Measurements from ENCODE around the gene KCNF1.

Gene KCNF1

GRCh38 chr2:10934308-10934978, 22.7 kb downstream of the KCNF1 start:
- H3K9me3 Mint-ChIP-seq, result peaks cover 6% of the 10 kb centered on the region
- ATAC-seq (no peak), DNase-seq (ENCODE audit: low spot score in 2 of 2) (no peak)
- no peak overlapping the region for H3K27ac Mint-ChIP-seq
- H3K4me1 Mint-ChIP-seq, result peaks cover 9% of the 10 kb centered on the region
- no peak overlapping the region for H3K4me3 Mint-ChIP-seq
- no peaks in the 10 kb centered on the region for H3K36me3 Mint-ChIP-seq

GRCh38 chr2:10934979-10935350, 23.2 kb downstream of the KCNF1 start:
- DNase-seq (ENCODE audit: low spot score in 2 of 2) (no peak), ATAC-seq (no peak)
- H3K4me3 Mint-ChIP-seq, result no peak overlapping the region
- no peak overlapping the region for H3K27ac Mint-ChIP-seq
- no peaks in the 10 kb centered on the region for H3K36me3 Mint-ChIP-seq
- peaks cover 6% of the 10 kb centered on the region for H3K9me3 Mint-ChIP-seq
- H3K4me1 Mint-ChIP-seq, result peaks cover 9% of the 10 kb centered on the region

- peaks cover 6% of the 10 kb centered on the region for H3K9me3 Mint-ChIP-seq
- peaks cover 9% of the 10 kb centered on the region for H3K4me1 Mint-ChIP-seq
- ATAC-seq, result no peak
- DNase-seq (ENCODE audit: low spot score in 2 of 2), result no peak
- H3K36me3 Mint-ChIP-seq, result no peaks in the 10 kb centered on the region
- no peak overlapping the region for H3K27ac Mint-ChIP-seq
- H3K4me3 Mint-ChIP-seq, result no peak overlapping the region
Observed at GRCh38 chr2:10935366-10935918, 23.7 kb downstream of the KCNF1 start.

- peaks cover 6% of the 10 kb centered on the region for H3K9me3 Mint-ChIP-seq
Observed at GRCh38 chr2:10935953-10936942, 24.5 kb downstream of the KCNF1 start.

GRCh38 chr2:10939058-10939457, 27.3 kb downstream of the KCNF1 start:
- ATAC-seq, result no peak
- H3K4me1 Mint-ChIP-seq, result peaks cover 9% of the 10 kb centered on the region
- H3K9me3 Mint-ChIP-seq, result peaks cover 6% of the 10 kb centered on the region
- no peaks in the 10 kb centered on the region for H3K36me3 Mint-ChIP-seq
- H3K4me3 Mint-ChIP-seq, result no peak overlapping the region
- DNase-seq (ENCODE audit: low spot score in 2 of 2), result no peak
- H3K27ac Mint-ChIP-seq, result no peak overlapping the region

More at GRCh38 chr2:10935953-10936942, 24.5 kb downstream of the KCNF1 start:
- no peak overlapping the region for H3K4me3 Mint-ChIP-seq
- H3K4me1 Mint-ChIP-seq, result peaks cover 9% of the 10 kb centered on the region
- H3K36me3 Mint-ChIP-seq, result no peaks in the 10 kb centered on the region
- DNase-seq (ENCODE audit: low spot score in 2 of 2), result no peak
- H3K27ac Mint-ChIP-seq, result no peak overlapping the region
- peak; percentile 85 for ATAC-seq

- Mint-ChIP-seq H3K36me3 (no peaks in the 10 kb centered on the region), H3K9me3 (peaks cover 6% of the 10 kb centered on the region), H3K4me1 (peaks cover 7% of the 10 kb centered on the region), H3K27ac (no peak overlapping the region), H3K4me3 (no peak overlapping the region)
- ATAC-seq (no peak), DNase-seq (ENCODE audit: low spot score in 2 of 2) (no peak)
Observed at GRCh38 chr2:10940596-10940995, 28.9 kb downstream of the KCNF1 start.

GRCh38 chr2:10941383-10941782, 29.6 kb downstream of the KCNF1 start:
- DNase-seq (ENCODE audit: low spot score in 2 of 2), result no peak
- Mint-ChIP-seq H3K36me3 (no peaks in the 10 kb centered on the region), H3K27ac (no peak overlapping the region), H3K4me3 (no peak overlapping the region), H3K4me1 (no peaks in the 10 kb centered on the region), H3K9me3 (peaks cover 6% of the 10 kb centered on the region)
- no peak for ATAC-seq

- Mint-ChIP-seq H3K9me3 (no peaks in the 10 kb centered on the region), H3K36me3 (no peaks in the 10 kb centered on the region), H3K27ac (no peak overlapping the region), H3K4me3 (no peak overlapping the region), H3K4me1 (no peaks in the 10 kb centered on the region)
- ATAC-seq (no peak), DNase-seq (ENCODE audit: low spot score in 2 of 2) (no peak)
Observed at GRCh38 chr2:10944799-10945198, 33.1 kb downstream of the KCNF1 start.

- no peak for ATAC-seq
- H3K4me1 Mint-ChIP-seq, result no peaks in the 10 kb centered on the region
- H3K36me3 Mint-ChIP-seq, result peaks cover under 1% of the 10 kb centered on the region
- H3K9me3 Mint-ChIP-seq, result no peaks in the 10 kb centered on the region
- H3K4me3 Mint-ChIP-seq, result no peak overlapping the region
- no peak for DNase-seq (ENCODE audit: low spot score in 2 of 2)
- H3K27ac Mint-ChIP-seq, result no peak overlapping the region
Observed at GRCh38 chr2:10946394-10946793, 34.7 kb downstream of the KCNF1 start.

- Mint-ChIP-seq H3K4me3 (no peak overlapping the region), H3K4me1 (no peaks in the 10 kb centered on the region), H3K9me3 (no peaks in the 10 kb centered on the region), H3K36me3 (peaks cover 7% of the 10 kb centered on the region), H3K27ac (no peak overlapping the region)
- no peak for ATAC-seq
- DNase-seq (ENCODE audit: low spot score in 2 of 2), result no peak
Observed at GRCh38 chr2:10947005-10947440, 35.3 kb downstream of the KCNF1 start.

- Mint-ChIP-seq H3K27ac (no peak overlapping the region), H3K4me3 (no peak overlapping the region), H3K9me3 (no peaks in the 10 kb centered on the region), H3K4me1 (peaks cover 3% of the 10 kb centered on the region), H3K36me3 (peaks cover 13% of the 10 kb centered on the region)
- no peak for ATAC-seq
- no peak for DNase-seq (ENCODE audit: low spot score in 2 of 2)
Observed at GRCh38 chr2:10947446-10948187, 35.9 kb downstream of the KCNF1 start.

GRCh38 chr2:10948188-10948564, 36.4 kb downstream of the KCNF1 start:
- H3K36me3 Mint-ChIP-seq, result peaks cover 18% of the 10 kb centered on the region
- H3K4me3 Mint-ChIP-seq, result no peak overlapping the region
- DNase-seq (ENCODE audit: low spot score in 2 of 2), result no peak
- H3K9me3 Mint-ChIP-seq, result peaks cover 2% of the 10 kb centered on the region
- ATAC-seq, result no peak
- H3K27ac Mint-ChIP-seq, result no peak overlapping the region
- peaks cover 8% of the 10 kb centered on the region for H3K4me1 Mint-ChIP-seq

- H3K27ac Mint-ChIP-seq, result no peak overlapping the region
- peaks cover 6% of the 10 kb centered on the region for H3K9me3 Mint-ChIP-seq
- no peak for DNase-seq (ENCODE audit: low spot score in 2 of 2)
- no peak for ATAC-seq
- peaks cover 14% of the 10 kb centered on the region for H3K4me1 Mint-ChIP-seq
- H3K4me3 Mint-ChIP-seq, result no peak overlapping the region
- H3K36me3 Mint-ChIP-seq, result peaks cover 24% of the 10 kb centered on the region
Observed at GRCh38 chr2:10948606-10949230, 37.0 kb downstream of the KCNF1 start.

GRCh38 chr2:10949835-10950234, 38.1 kb downstream of the KCNF1 start:
- H3K4me1 Mint-ChIP-seq, result peaks cover 14% of the 10 kb centered on the region
- DNase-seq (ENCODE audit: low spot score in 2 of 2) (no peak), ATAC-seq (no peak)
- H3K36me3 Mint-ChIP-seq, result peaks cover 32% of the 10 kb centered on the region
- no peak overlapping the region for H3K4me3 Mint-ChIP-seq
- H3K9me3 Mint-ChIP-seq, result peaks cover 6% of the 10 kb centered on the region
- H3K27ac Mint-ChIP-seq, result no peak overlapping the region

Data from stimulated activated effector memory CD8-positive, alpha-beta T cell treated with anti-CD3 and anti-CD28 coated beads, Interleukin-12 subunit alpha, Interleukin-12 subunit beta, amount 100 ng/mL, for 72 hours (primary cell).